Adrenal gland (tissue), 12 donors: ENCODE data around the gene ACOD1. TPM values are rescaled to one million over a fixed set of nuclear protein-coding genes. Genes with fewer than 3 reads are reported as not detected.
A peak's percentile ranks its signal among the peaks of the same experiment; 100 is the strongest.

Experiments used
- DNase-seq, 7 donors: peaks; one replicate each; pipeline ENCODE4 v3.0.0-alpha.2; 2019 to 2020
- H3K27ac ChIP-seq, 5 donors: fragments of 200-600 bp; sonication (generic) in 4 of 5; 1 replicate in 3 of 5; 2 replicates in 2 of 5; pipeline versions ENCODE4 v1.5.1 to v1.8.0; 2016 to 2020; ENCODE audit warnings: mild to moderate bottlenecking in 1 of 5
- H3K27me3 ChIP-seq: fragments of 200-600 bp; 2 replicates; pipeline ENCODE4 v1.8.0; 2021
- H3K36me3 ChIP-seq, 2 donors: fragments of 200-600 bp; replicated peaks in 1 of 2; 1 replicate in 1 of 2; 2 replicates in 1 of 2; pipeline versions ENCODE4 v1.5.1 to v1.8.0; 2018 to 2022
- H3K4me1 ChIP-seq, 2 donors: fragments of 200-600 bp; replicated peaks in 1 of 2; 1 replicate in 1 of 2; 2 replicates in 1 of 2; pipeline versions ENCODE4 v1.5.1 to v1.8.0; 2018 to 2021
- H3K4me3 ChIP-seq, 4 donors: fragments of 200-600 bp; sonication (generic) in 3 of 4; one replicate each; pipeline ENCODE4 v1.5.1; 2016 to 2018
- H3K9me3 ChIP-seq, 3 donors: fragments of 200-600 bp; sonication (generic) in 1 of 3; replicated peaks in 1 of 3; 1 replicate in 2 of 3; 2 replicates in 1 of 3; pipeline versions ENCODE4 v1.5.1 to v1.8.0; 2016 to 2021
- CTCF ChIP-seq, 6 experiments: fragments of 450-650 bp in 4 of 6; fragments of 200-600 bp in 2 of 6; sonication (generic) in 1 of 6; IDR thresholded peaks; 1 replicate in 5 of 6; 2 replicates in 1 of 6; pipeline versions ENCODE4 v1.5.1 to v1.8.0; 2016 to 2021; ENCODE audit warnings: antibody characterized with exemption in 6 of 6, mild to moderate bottlenecking in 2 of 6, moderate library complexity in 1 of 6
- POLR2A ChIP-seq, 2 donors: fragments of 450-650 bp; IDR thresholded peaks; one replicate each; pipeline ENCODE4 v1.6.1; 2017; ENCODE audit warnings: antibody characterized with exemption in 2 of 2, mild to moderate bottlenecking in 2 of 2, moderate library complexity in 1 of 2
- WGBS, 4 donors: extraction: QIAGEN DNeasy Blood & Tissue Kit in 2 of 4; methylation state at CpG; one replicate each; pipeline versions ENCODE4 v1.1.5 to v1.1.7; 2013 to 2017; 5-methylcytosine and 5-hydroxymethylcytosine counted together
- intact Hi-C, 2 donors: fragments of 100-400 bp; cut with DNase I; formaldehyde crosslinking; loops; one replicate each; pipeline versions ENCODE4 v1.14.1 to v1.15.0; 2022 to 2023
- polyA plus RNA-seq, 3 donors: library from polyadenylated mRNA; stranded (reverse); fragments of 200-250 nt in 2 of 3; fragments of 350-450 nt in 1 of 3; fragmentation: Illumina TruSeq in 1 of 3; extraction: RNeasy Lipid Tissue Mini Kit (QIAGEN cat#74804) in 1 of 3; gene quantifications; one replicate each; pipeline ENCODE4 v1.2.3, GENCODE V29; 2013 to 2014
- total RNA-seq, 9 donors: library from RNA; depleted of rRNA in 4 of 9; stranded (reverse); fragments of >200 nt in 4 of 9; fragments of 120-200 nt in 1 of 9; fragmentation: NEBNext Ultra II Directional in 1 of 9; extraction: Animal tissue kit (Norgen Biotek cat#: 25700) in 1 of 9; gene quantifications; one replicate each; pipeline versions ENCODE4 v1.1.0 to v1.2.4, GENCODE V29; 2013 to 2023
- donor health status: healthy with polysubstance abuse.
- donor health status: Bipolar disorder and iron deficiency.
- donor health status: DM: yes; HTN: yes; CAD: no.
- donor health status: DM: no; HTN: no; CAD: no.
- donor health status: DM: no; HTN: no; CAD: no.
- donor health status: DM: yes; HTN: yes; CAD: no.

The ACOD1 gene
- total and polyA plus RNA-seq, 12 donors = not detected

GRCh38 chr13:76983676-76984075 lies 35.4 kb downstream of the ACOD1 start:
- no peak overlapping the region for H3K27ac ChIP-seq
- no peak overlapping the region for H3K4me3 ChIP-seq
- H3K36me3 ChIP-seq = no peaks in the 10 kb centered on the region
- DNase-seq = no peak
- peaks cover 0 to 8% of the 10 kb centered on the region in 2 donors for H3K4me1 ChIP-seq
- H3K9me3 ChIP-seq = no peaks in the 10 kb centered on the region
- no peak for TF ChIP-seq CTCF (IDR thresholded peaks at IDR 0.05)
- TF ChIP-seq POLR2A (IDR thresholded peaks at IDR 0.05) = no peak
- 70 to 81% (median 71%) methylated on average over 5 of the region's 5 CpGs for WGBS, 4 donors
- no peaks in the 10 kb centered on the region for H3K27me3 ChIP-seq
- intact Hi-C loops = no loop called here

GRCh38 chr13:76991432-76991795 lies 43.1 kb downstream of the ACOD1 start:
- peak in 3 of 7 donors; percentile 28 to 70 (median 32) for DNase-seq
- intact Hi-C loops = no loop called here

GRCh38 chr13:76991796-76992547 lies 43.7 kb downstream of the ACOD1 start, which contains the start of gene CLN5:
Gene CLN5 (plus strand): TSS chr13:76992081. CDS start chr13:76992099, 18 bp downstream.
- H3K27ac ChIP-seq = peak within 1 kb of the TSS; percentile 59 to 99 (median 93)
- H3K4me1 ChIP-seq = peaks cover 0 to 16% of the 10 kb centered on the region in 2 donors
- DNase-seq = peak; percentile 94 to 97 (median 95)
- H3K27me3 ChIP-seq = no peaks in the 10 kb centered on the region
- WGBS, 4 donors = 0 to 1% (median 0%) methylated on average over 11 to 73 of the region's 73 CpGs
- intact Hi-C loops = no loop called here
- peak in 3 of 6 experiments; percentile 14 to 39 (median 28) for TF ChIP-seq CTCF (IDR thresholded peaks at IDR 0.05)
- TF ChIP-seq POLR2A (IDR thresholded peaks at IDR 0.05) = peak; percentile 96 to 98
- H3K36me3 ChIP-seq = no peaks in the 10 kb centered on the region
- no peaks in the 10 kb centered on the region for H3K9me3 ChIP-seq
- H3K4me3 ChIP-seq = peak within 1 kb of the TSS; percentile 62 to 90 (median 76)

More at GRCh38 chr13:76991432-76991795, 43.1 kb downstream of the ACOD1 start:
- H3K27ac ChIP-seq = peak overlapping the region in 4 of 5 donors; percentile 84 to 99 (median 95)
- peak overlapping the region; percentile 38 to 90 (median 66) for H3K4me3 ChIP-seq
- no peaks in the 10 kb centered on the region for H3K27me3 ChIP-seq
- no peak for TF ChIP-seq POLR2A (IDR thresholded peaks at IDR 0.05)
- TF ChIP-seq CTCF (IDR thresholded peaks at IDR 0.05) = no peak
- peaks cover 0 to 16% of the 10 kb centered on the region in 2 donors for H3K4me1 ChIP-seq
- no peaks in the 10 kb centered on the region for H3K9me3 ChIP-seq
- no peaks in the 10 kb centered on the region for H3K36me3 ChIP-seq
- WGBS, 4 donors = 30 to 45% (median 39%) methylated on average over 14 to 15 of the region's 15 CpGs

- Histone ChIP-seq H3K27me3 (no peaks in the 10 kb centered on the region), H3K27ac (peak overlapping the region; percentile 59 to 99 (median 93)), H3K4me3 (peak overlapping the region; percentile 62 to 90 (median 76)), H3K4me1 (peaks cover 0 to 16% of the 10 kb centered on the region in 2 donors), H3K36me3 (no peaks in the 10 kb centered on the region), H3K9me3 (no peaks in the 10 kb centered on the region)
- intact Hi-C loops = no loop called here
- DNase-seq = peak; percentile 30 to 71 (median 44)
- no peak for TF ChIP-seq CTCF (IDR thresholded peaks at IDR 0.05)
- no peak for TF ChIP-seq POLR2A (IDR thresholded peaks at IDR 0.05)
- 0 to 4% (median 1%) methylated on average over 20 of the region's 20 CpGs for WGBS, 4 donors
Measured at GRCh38 chr13:76992548-76993001, 44.3 kb downstream of the ACOD1 start.
